Hepatocyte (in vitro differentiated cells): ENCODE results near the gene SMIM5.

Experiments used
- CTCF ChIP-seq: fragments of 200-600 bp; sonication (generic); IDR thresholded peaks from 2 replicates; pipeline ENCODE4 v1.5.1; 2016; ENCODE audit warnings: antibody characterized with exemption, mild to moderate bottlenecking; ENCODE audit not compliant: poor library complexity
- EZH2 ChIP-seq: fragments of 200-600 bp; sonication (generic); IDR thresholded peaks from 2 replicates; pipeline ENCODE4 v1.6.1; 2016; ENCODE audit warnings: antibody characterized with exemption, mild to moderate bottlenecking, borderline replicate concordance
- EZH2phosphoT487 ChIP-seq: fragments of 200-600 bp; sonication (generic); IDR thresholded peaks from one replicate; pipeline ENCODE4 v1.6.1; 2018; ENCODE audit warnings: antibody characterized with exemption, mild to moderate bottlenecking, low read depth, moderate library complexity; ENCODE audit not compliant: unreplicated experiment, severe bottlenecking

GRCh38 chr17:75639327-75639726, 6.1 kb downstream of the SMIM5 start:
- TF ChIP-seq CTCF, result no peak
- no peak for TF ChIP-seq EZH2phosphoT487
- no peak for TF ChIP-seq EZH2
